GM18867 (cell line): ENCODE results near the gene DZANK1.
"Not testable (repeated sequence)": the region's sequence is repeated elsewhere in the genome, so short reads cannot be mapped to it uniquely, and the experiment has no call there.

Source experiments
- ATAC-seq: cut with Tn5 transposase; IDR thresholded peaks from one replicate; pipeline ENCODE4 v1.9.1; 2021; ENCODE audit warnings: mild to moderate bottlenecking, moderate library complexity; ENCODE audit not compliant: unreplicated experiment

DZANK1 gene

GRCh38 chr20:18466894-18467730, at the start of gene DZANK1, which contains the start of gene POLR3F:
TSS of gene DZANK1 (minus strand) at chr20:18467030. CDS start at chr20:18465358, 1,672 bp downstream.
TSS of gene POLR3F (plus strand) at chr20:18467390. CDS start at chr20:18467507, 117 bp downstream.
- peak; percentile 98 for ATAC-seq

- no peak for ATAC-seq
These were observed 49.1 kb upstream of the DZANK1 start for GRCh38 chr20:18515973-18516372.

GRCh38 chr20:18514127-18514526, 47.3 kb upstream of the DZANK1 start:
- no peak for ATAC-seq

GRCh38 chr20:18513208-18513607, 46.4 kb upstream of the DZANK1 start:
- ATAC-seq, result no peak

GRCh38 chr20:18511571-18511970, 44.7 kb upstream of the DZANK1 start:
- no peak for ATAC-seq

GRCh38 chr20:18507218-18508191, 40.7 kb upstream of the DZANK1 start, which contains the start of gene SEC23B:
TSS of gene SEC23B (plus strand) at chr20:18507940. CDS start at chr20:18510836, 2,896 bp downstream.
- peak; percentile 94 for ATAC-seq

GRCh38 chr20:18506744-18507143, 39.9 kb upstream of the DZANK1 start:
- ATAC-seq, result no peak

- ATAC-seq, result no peak
These were observed 37.7 kb upstream of the DZANK1 start for GRCh38 chr20:18504479-18505060.

- ATAC-seq, result not testable (repeated sequence)
These were observed 34.8 kb upstream of the DZANK1 start for GRCh38 chr20:18501672-18502071.

- no peak for ATAC-seq
These were observed 30.8 kb upstream of the DZANK1 start for GRCh38 chr20:18497603-18498002.

- peak; percentile 99 for ATAC-seq
These were observed 30.1 kb upstream of the DZANK1 start, which contains the start of gene RBBP9 for GRCh38 chr20:18496740-18497592. TSS of gene RBBP9 (minus strand) at chr20:18497225. CDS start at chr20:18497167, 58 bp downstream.

- no peak for ATAC-seq
These were observed 29.2 kb upstream of the DZANK1 start for GRCh38 chr20:18496042-18496441.

- no peak for ATAC-seq
These were observed 21.5 kb upstream of the DZANK1 start for GRCh38 chr20:18488301-18488700.

GRCh38 chr20:18481596-18481995, 14.8 kb upstream of the DZANK1 start:
- no peak for ATAC-seq

GRCh38 chr20:18477821-18478220, 11.0 kb upstream of the DZANK1 start:
- no peak for ATAC-seq

- no peak for ATAC-seq
These were observed 10.4 kb upstream of the DZANK1 start for GRCh38 chr20:18477218-18477617.

- ATAC-seq, result peak; percentile 26
These were observed 296 bp downstream of the DZANK1 start for GRCh38 chr20:18466574-18466893.

- no peak for ATAC-seq
These were observed 1.2 kb downstream of the DZANK1 start for GRCh38 chr20:18465536-18466200.

GRCh38 chr20:18456600-18456999, 10.2 kb downstream of the DZANK1 start:
- no peak for ATAC-seq
